Liver (tissue), 9 donors: Measurements from ENCODE around the gene SKOR1. TPM values are rescaled to one million over a fixed set of nuclear protein-coding genes. Genes with fewer than 3 reads are reported as not detected.

Source experiments
- DNase-seq: peaks from one replicate; pipeline ENCODE4 v3.0.0-alpha.2; 2017; ENCODE audit warnings: low spot score
- H3K27ac ChIP-seq, 2 donors: one replicate each; pipeline ENCODE4 v1.7.0; 2013; ENCODE audit warnings: inconsistent platforms in 2 of 2, low read length in 2 of 2, control low read depth in 1 of 2, low read depth in 1 of 2, mild to moderate bottlenecking in 1 of 2
- H3K27me3 ChIP-seq, 4 donors: one replicate each; pipeline versions ENCODE4 v1.6.1 to v1.7.0; 2013; ENCODE audit warnings: low read length in 3 of 4, inconsistent platforms in 1 of 4, mild to moderate bottlenecking in 1 of 4, moderate library complexity in 1 of 4; ENCODE audit not compliant: control insufficient read depth in 4 of 4, insufficient read depth in 4 of 4
- H3K36me3 ChIP-seq, 4 donors: one replicate each; pipeline versions ENCODE4 v1.6.1 to v1.7.0; 2013; ENCODE audit warnings: low read length in 3 of 4, mild to moderate bottlenecking in 3 of 4, low read depth in 1 of 4, moderate library complexity in 1 of 4; ENCODE audit not compliant: control insufficient read depth in 4 of 4, insufficient read depth in 3 of 4
- H3K4me1 ChIP-seq, 4 donors: one replicate each; pipeline versions ENCODE4 v1.6.1 to v1.7.0; 2013; ENCODE audit warnings: low read length in 3 of 4, mild to moderate bottlenecking in 3 of 4, moderate library complexity in 1 of 4; ENCODE audit not compliant: control insufficient read depth in 4 of 4, insufficient read depth in 4 of 4
- H3K4me3 ChIP-seq, 3 donors: one replicate each; pipeline versions ENCODE4 v1.6.1 to v1.7.0; 2013; ENCODE audit warnings: low read length in 3 of 3, control low read depth in 1 of 3, low read depth in 1 of 3, mild to moderate bottlenecking in 1 of 3
- H3K9ac ChIP-seq, 2 donors: one replicate each; pipeline ENCODE4 v1.7.0; 2013; ENCODE audit warnings: low read length in 2 of 2, mild to moderate bottlenecking in 2 of 2, moderate library complexity in 2 of 2, control low read depth in 1 of 2, low read depth in 1 of 2
- H3K9me3 ChIP-seq, 4 donors: one replicate each; pipeline versions ENCODE4 v1.6.1 to v1.7.0; 2013; ENCODE audit warnings: low read length in 3 of 4; ENCODE audit not compliant: control insufficient read depth in 4 of 4
- EGR1 ChIP-seq, 2 donors: IDR thresholded peaks; 2 replicates each; pipeline ENCODE4 v1.6.1; 2016 to 2018; ENCODE audit warnings: antibody characterized with exemption in 2 of 2, low read depth in 2 of 2
- FOXA1 ChIP-seq: IDR thresholded peaks from 2 replicates; pipeline ENCODE4 v1.6.1; 2016; ENCODE audit warnings: antibody characterized with exemption
- FOXA2 ChIP-seq: IDR thresholded peaks from 2 replicates; pipeline ENCODE4 v1.6.1; 2016; ENCODE audit warnings: antibody characterized with exemption
- GABPA ChIP-seq, 2 donors: IDR thresholded peaks in 1 of 2; conservative IDR thresholded peaks in 1 of 2; 2 replicates each; pipeline ENCODE4 v1.6.1; 2016; ENCODE audit warnings: antibody characterized with exemption in 2 of 2, mild to moderate bottlenecking in 1 of 2, moderate library complexity in 1 of 2
- HNF4A ChIP-seq, 2 donors: conservative IDR thresholded peaks; 2 replicates each; pipeline ENCODE4 v1.6.1; 2016; ENCODE audit warnings: antibody characterized with exemption in 2 of 2, mild to moderate bottlenecking in 2 of 2
- HNF4G ChIP-seq: IDR thresholded peaks from 2 replicates; pipeline ENCODE4 v1.6.1; 2016; ENCODE audit warnings: antibody characterized with exemption
- JUND ChIP-seq, 2 donors: IDR thresholded peaks; 2 replicates each; pipeline ENCODE4 v1.6.1; 2016; ENCODE audit warnings: antibody characterized with exemption in 2 of 2
- MAX ChIP-seq: IDR thresholded peaks from 2 replicates; pipeline ENCODE4 v1.6.1; 2016; ENCODE audit warnings: antibody characterized with exemption
- NR2F2 ChIP-seq: IDR thresholded peaks from 2 replicates; pipeline ENCODE4 v1.6.1; 2016; ENCODE audit warnings: antibody characterized with exemption
- RAD21 ChIP-seq, 2 donors: IDR thresholded peaks; 2 replicates each; pipeline ENCODE4 v1.6.1; 2016; ENCODE audit warnings: antibody characterized with exemption in 2 of 2, mild to moderate bottlenecking in 2 of 2
- RXRA ChIP-seq, 2 donors: IDR thresholded peaks; 2 replicates each; pipeline ENCODE4 v1.6.1; 2017 to 2018; ENCODE audit warnings: antibody characterized with exemption in 2 of 2, mild to moderate bottlenecking in 1 of 2
- SP1 ChIP-seq: IDR thresholded peaks from 2 replicates; pipeline ENCODE4 v1.6.1; 2018; ENCODE audit warnings: antibody characterized with exemption, mild to moderate bottlenecking
- TAF1 ChIP-seq: conservative IDR thresholded peaks from 2 replicates; pipeline ENCODE4 v1.6.1; 2016; ENCODE audit warnings: antibody characterized with exemption, mild to moderate bottlenecking
- YY1 ChIP-seq: IDR thresholded peaks from 2 replicates; pipeline ENCODE4 v1.6.1; 2016; ENCODE audit warnings: antibody characterized with exemption, mild to moderate bottlenecking
- WGBS: extraction: QIAGEN DNeasy Blood & Tissue Kit; methylation state at CpG from one replicate; pipeline ENCODE4 v1.1.7; 2013; 5-methylcytosine and 5-hydroxymethylcytosine counted together
- polyA plus RNA-seq, 2 donors: library from polyadenylated mRNA; stranded (reverse) in 1 of 2; unstranded in 1 of 2; fragments of 200-250 nt in 1 of 2; fragments of >200 nt in 1 of 2; fragmentation: Nextera tagmentation in 1 of 2; extraction: Ambion mirVana in 1 of 2; gene quantifications; one replicate each; pipeline versions ENCODE4 v1.2.1 to v1.2.3, GENCODE V29; 2013 to 2015
- total RNA-seq, 2 donors: library from RNA; depleted of rRNA; stranded (reverse); fragments of >200 nt; gene quantifications; one replicate each; pipeline ENCODE4 v1.2.3, GENCODE V29; 2014
- TF ChIP-seq, protein P1 (sequence below): fragments of 150-350 bp; IDR thresholded peaks from 2 replicates; pipeline ENCODE4 v1.5.1; 2017; ENCODE audit warnings: improper control_type of control experiment, low read depth, low read length; ENCODE audit not compliant: missing input control
- TF ChIP-seq, protein P2 (sequence below): IDR thresholded peaks from 2 replicates; pipeline ENCODE4 v1.6.1; 2016; ENCODE audit warnings: antibody characterized with exemption
- TF ChIP-seq, protein P3 (sequence below): IDR thresholded peaks from 2 replicates; pipeline ENCODE4 v1.6.1; 2016; ENCODE audit warnings: antibody characterized with exemption
- donor health status: healthy.
- donor health status: healthy.
- donor health status: healthy.
- donor health status: healthy.
- donor health status: healthy.

Gene SKOR1
- total and polyA plus RNA-seq, 4 donors = 0.02 to 0.17 (median 0.05) TPM; not detected in 1

DNA sequence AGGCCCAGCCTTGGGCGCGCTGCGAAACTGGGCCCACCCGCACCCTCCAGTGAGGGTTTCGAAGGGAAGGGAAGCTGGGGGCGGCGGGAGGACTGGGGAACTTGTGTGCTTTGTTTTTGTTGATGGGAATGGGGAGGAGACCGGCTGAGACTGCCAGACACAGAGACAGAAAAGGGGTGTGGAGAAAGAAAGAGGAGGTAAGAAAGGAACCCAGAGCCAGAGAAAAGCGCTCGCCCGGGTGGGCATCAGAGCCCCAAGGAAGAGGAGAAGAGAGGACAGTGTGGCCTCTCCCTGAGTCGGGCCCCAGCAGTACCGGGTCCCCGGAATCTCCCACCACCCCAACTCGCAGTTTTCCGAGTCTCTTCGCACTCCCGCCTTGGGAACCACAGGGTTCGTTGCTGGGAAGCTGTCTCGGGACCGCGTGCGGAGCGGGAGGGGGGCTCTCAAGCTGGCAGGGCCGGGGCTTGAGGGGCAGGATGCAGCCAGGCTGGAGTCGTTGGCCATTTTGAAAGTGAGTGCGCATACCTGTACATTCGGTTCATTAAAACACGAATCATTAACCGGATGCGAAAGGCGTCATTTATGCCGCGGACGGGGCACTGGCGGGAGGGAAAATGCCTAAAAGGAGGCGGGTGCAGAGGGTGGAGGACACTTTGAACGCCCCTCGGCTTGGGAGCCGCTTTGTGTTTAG, 3.1 kb downstream of the SKOR1 start:
- peaks cover 17 to 62% (median 33%) of the 10 kb centered on the region in 4 donors for H3K4me1 ChIP-seq
- DNase-seq = no peak

GRCh38 chr15:67828969-67829646, 3.8 kb downstream of the SKOR1 start:
- Histone ChIP-seq H3K36me3 (no peaks in the 10 kb centered on the region), H3K9me3 (peaks cover 0 to 3% (median 0%) of the 10 kb centered on the region in 4 donors), H3K4me1 (peaks cover 22 to 63% (median 40%) of the 10 kb centered on the region in 4 donors), H3K4me3 (peak overlapping the region in 1 of 3 donors; percentile 26), H3K9ac (no peak overlapping the region), H3K27me3 (peaks cover 6 to 28% (median 20%) of the 10 kb centered on the region in 4 donors), H3K27ac (no peak overlapping the region)
- no peak for DNase-seq
- TF ChIP-seq MAX (no peak), FOXA1 (no peak)
- 7% methylated on average over 54 of the region's 54 CpGs for WGBS

More for the DNA sequence above, 3.1 kb downstream of the SKOR1 start:
- Histone ChIP-seq H3K9ac (no peak overlapping the region), H3K27ac (no peak overlapping the region), H3K27me3 (peaks cover 9 to 31% (median 20%) of the 10 kb centered on the region in 4 donors), H3K4me3 (peak overlapping the region in 1 of 3 donors; percentile 26), H3K9me3 (peaks cover 0 to 3% (median 0%) of the 10 kb centered on the region in 4 donors), H3K36me3 (no peaks in the 10 kb centered on the region)
- 5% methylated on average over 40 of the region's 40 CpGs for WGBS
- TF ChIP-seq HNF4A (conservative IDR thresholded peaks at IDR 0.05) (no peak), EGR1 (IDR thresholded peaks at IDR 0.05; ENCODE audit: low read depth in 2 of 2) (no peak), RAD21 (IDR thresholded peaks at IDR 0.05) (no peak), GABPA (IDR thresholded peaks at IDR 0.05 in 1 of 2, conservative IDR thresholded peaks at IDR 0.05 in 1 of 2) (no peak), TAF1 (no peak), YY1 (no peak), MAX (no peak), FOXA2 (no peak), JUND (IDR thresholded peaks at IDR 0.05) (no peak), RXRA (IDR thresholded peaks at IDR 0.05) (no peak), SP1 (no peak), HNF4G (no peak), FOXA1 (no peak), NR2F2 (no peak)
- TF ChIP-seq, protein P1, sequence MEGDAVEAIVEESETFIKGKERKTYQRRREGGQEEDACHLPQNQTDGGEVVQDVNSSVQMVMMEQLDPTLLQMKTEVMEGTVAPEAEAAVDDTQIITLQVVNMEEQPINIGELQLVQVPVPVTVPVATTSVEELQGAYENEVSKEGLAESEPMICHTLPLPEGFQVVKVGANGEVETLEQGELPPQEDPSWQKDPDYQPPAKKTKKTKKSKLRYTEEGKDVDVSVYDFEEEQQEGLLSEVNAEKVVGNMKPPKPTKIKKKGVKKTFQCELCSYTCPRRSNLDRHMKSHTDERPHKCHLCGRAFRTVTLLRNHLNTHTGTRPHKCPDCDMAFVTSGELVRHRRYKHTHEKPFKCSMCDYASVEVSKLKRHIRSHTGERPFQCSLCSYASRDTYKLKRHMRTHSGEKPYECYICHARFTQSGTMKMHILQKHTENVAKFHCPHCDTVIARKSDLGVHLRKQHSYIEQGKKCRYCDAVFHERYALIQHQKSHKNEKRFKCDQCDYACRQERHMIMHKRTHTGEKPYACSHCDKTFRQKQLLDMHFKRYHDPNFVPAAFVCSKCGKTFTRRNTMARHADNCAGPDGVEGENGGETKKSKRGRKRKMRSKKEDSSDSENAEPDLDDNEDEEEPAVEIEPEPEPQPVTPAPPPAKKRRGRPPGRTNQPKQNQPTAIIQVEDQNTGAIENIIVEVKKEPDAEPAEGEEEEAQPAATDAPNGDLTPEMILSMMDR = no peak
- TF ChIP-seq, protein P2, sequence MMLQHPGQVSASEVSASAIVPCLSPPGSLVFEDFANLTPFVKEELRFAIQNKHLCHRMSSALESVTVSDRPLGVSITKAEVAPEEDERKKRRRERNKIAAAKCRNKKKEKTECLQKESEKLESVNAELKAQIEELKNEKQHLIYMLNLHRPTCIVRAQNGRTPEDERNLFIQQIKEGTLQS = no peak
- TF ChIP-seq, protein P3, sequence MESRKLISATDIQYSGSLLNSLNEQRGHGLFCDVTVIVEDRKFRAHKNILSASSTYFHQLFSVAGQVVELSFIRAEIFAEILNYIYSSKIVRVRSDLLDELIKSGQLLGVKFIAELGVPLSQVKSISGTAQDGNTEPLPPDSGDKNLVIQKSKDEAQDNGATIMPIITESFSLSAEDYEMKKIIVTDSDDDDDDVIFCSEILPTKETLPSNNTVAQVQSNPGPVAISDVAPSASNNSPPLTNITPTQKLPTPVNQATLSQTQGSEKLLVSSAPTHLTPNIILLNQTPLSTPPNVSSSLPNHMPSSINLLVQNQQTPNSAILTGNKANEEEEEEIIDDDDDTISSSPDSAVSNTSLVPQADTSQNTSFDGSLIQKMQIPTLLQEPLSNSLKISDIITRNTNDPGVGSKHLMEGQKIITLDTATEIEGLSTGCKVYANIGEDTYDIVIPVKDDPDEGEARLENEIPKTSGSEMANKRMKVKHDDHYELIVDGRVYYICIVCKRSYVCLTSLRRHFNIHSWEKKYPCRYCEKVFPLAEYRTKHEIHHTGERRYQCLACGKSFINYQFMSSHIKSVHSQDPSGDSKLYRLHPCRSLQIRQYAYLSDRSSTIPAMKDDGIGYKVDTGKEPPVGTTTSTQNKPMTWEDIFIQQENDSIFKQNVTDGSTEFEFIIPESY = no peak
